DMS 273 treated with DMSO at 0.1 percent for 48 hours (cell line): ENCODE data around the gene KIF26B.
"Not testable (repeated sequence)": the region's sequence is repeated elsewhere in the genome, so short reads cannot be mapped to it uniquely, and the experiment has no call there.

Experiments
- DNase-seq: peaks from one replicate; lab custom pipeline; 2025; lab: John Stamatoyannopoulos, UW

The KIF26B gene

GRCh38 chr1:245356891-245357585 lies 202.3 kb downstream of the KIF26B start:
- no peak for DNase-seq

- not testable (repeated sequence) for DNase-seq
These were observed 204.4 kb downstream of the KIF26B start for GRCh38 chr1:245359101-245359680.

- no peak for DNase-seq
These were observed 206.3 kb downstream of the KIF26B start for GRCh38 chr1:245361065-245361464.

GRCh38 chr1:245361951-245362350 lies 207.2 kb downstream of the KIF26B start:
- DNase-seq, result no peak

- no peak for DNase-seq
These were observed 208.8 kb downstream of the KIF26B start for GRCh38 chr1:245363461-245364200.

- no peak for DNase-seq
These were observed 210.6 kb downstream of the KIF26B start for GRCh38 chr1:245365095-245366020.

GRCh38 chr1:245366886-245367285 lies 212.1 kb downstream of the KIF26B start:
- no peak for DNase-seq

GRCh38 chr1:245370175-245370825 lies 215.5 kb downstream of the KIF26B start:
- no peak for DNase-seq

- DNase-seq, result no peak
These were observed 216.3 kb downstream of the KIF26B start for GRCh38 chr1:245370905-245371581.

GRCh38 chr1:245373131-245373530 lies 218.3 kb downstream of the KIF26B start:
- DNase-seq, result no peak

GRCh38 chr1:245375789-245376460 lies 221.1 kb downstream of the KIF26B start:
- no peak for DNase-seq

- no peak for DNase-seq
These were observed 223.1 kb downstream of the KIF26B start for GRCh38 chr1:245377854-245378253.

- DNase-seq, result no peak
These were observed 223.5 kb downstream of the KIF26B start for GRCh38 chr1:245378311-245378722.

- DNase-seq, result no peak
These were observed 224.0 kb downstream of the KIF26B start for GRCh38 chr1:245378745-245379144.

GRCh38 chr1:245380790-245381535 lies 226.2 kb downstream of the KIF26B start:
- no peak for DNase-seq

GRCh38 chr1:245382981-245383380 lies 228.2 kb downstream of the KIF26B start:
- no peak for DNase-seq

GRCh38 chr1:245383396-245384330 lies 228.9 kb downstream of the KIF26B start:
- no peak for DNase-seq

- no peak for DNase-seq
These were observed 231.6 kb downstream of the KIF26B start for GRCh38 chr1:245386297-245386971.
